Thoracic aorta (tissue), 2 donors: ENCODE results near the gene TEAD1. TPM values are rescaled to one million over a fixed set of nuclear protein-coding genes. Genes with fewer than 3 reads are reported as not detected.
A peak's percentile ranks its signal among the peaks of the same experiment; 100 is the strongest.

Experiments used
- ATAC-seq: fragments of 150-250 bp; one replicate; pipeline ENCODE4 v1.8.0; 2017; ENCODE audit warnings: low read depth; ENCODE audit not compliant: insufficient number of reproducible peaks, low FRiP score
- DNase-seq: peaks from one replicate; pipeline ENCODE4 v3.0.0-alpha.2; 2020; ENCODE audit warnings: low spot score
- H3K27ac ChIP-seq, 2 donors: fragments of 200-600 bp; sonication (generic); 1 replicate in 1 of 2; 2 replicates in 1 of 2; pipeline ENCODE4 v1.5.1; 2016; ENCODE audit warnings: mild to moderate bottlenecking in 2 of 2, moderate library complexity in 2 of 2
- H3K27me3 ChIP-seq: fragments of 200-600 bp; sonication (generic); replicated peaks from 2 replicates; pipeline ENCODE4 v1.6.0; 2016; ENCODE audit warnings: mild to moderate bottlenecking; ENCODE audit not compliant: insufficient read depth
- H3K36me3 ChIP-seq: fragments of 200-600 bp; sonication (generic); one replicate; pipeline ENCODE4 v1.5.1; 2016
- H3K4me1 ChIP-seq, 2 donors: fragments of 200-600 bp; sonication (generic); 1 replicate in 1 of 2; 2 replicates in 1 of 2; pipeline versions ENCODE4 v1.5.1 to v1.6.0; 2016; ENCODE audit warnings: low read depth in 2 of 2, mild to moderate bottlenecking in 1 of 2; ENCODE audit not compliant: control insufficient read depth in 1 of 2
- H3K4me3 ChIP-seq: fragments of 200-600 bp; sonication (generic); 2 replicates; pipeline ENCODE4 v1.5.1; 2016; ENCODE audit warnings: mild to moderate bottlenecking
- H3K9me3 ChIP-seq: fragments of 200-600 bp; sonication (generic); 2 replicates; pipeline ENCODE4 v1.5.1; 2016
- total RNA-seq, 2 donors: library from RNA; depleted of rRNA; stranded (reverse); fragments of >200 nt; gene quantifications; one replicate each; pipeline versions ENCODE4 v1.1.0 to v1.2.3, GENCODE V29; 2016
- TF ChIP-seq, protein P1 (sequence below): fragments of 200-600 bp; sonication (generic); IDR thresholded peaks from one replicate; pipeline ENCODE4 v1.5.1; 2019; ENCODE audit warnings: antibody characterized with exemption

The TEAD1 gene
- total RNA-seq, 2 donors from 2014 or later: 57.3 to 164 TPM

DNA sequence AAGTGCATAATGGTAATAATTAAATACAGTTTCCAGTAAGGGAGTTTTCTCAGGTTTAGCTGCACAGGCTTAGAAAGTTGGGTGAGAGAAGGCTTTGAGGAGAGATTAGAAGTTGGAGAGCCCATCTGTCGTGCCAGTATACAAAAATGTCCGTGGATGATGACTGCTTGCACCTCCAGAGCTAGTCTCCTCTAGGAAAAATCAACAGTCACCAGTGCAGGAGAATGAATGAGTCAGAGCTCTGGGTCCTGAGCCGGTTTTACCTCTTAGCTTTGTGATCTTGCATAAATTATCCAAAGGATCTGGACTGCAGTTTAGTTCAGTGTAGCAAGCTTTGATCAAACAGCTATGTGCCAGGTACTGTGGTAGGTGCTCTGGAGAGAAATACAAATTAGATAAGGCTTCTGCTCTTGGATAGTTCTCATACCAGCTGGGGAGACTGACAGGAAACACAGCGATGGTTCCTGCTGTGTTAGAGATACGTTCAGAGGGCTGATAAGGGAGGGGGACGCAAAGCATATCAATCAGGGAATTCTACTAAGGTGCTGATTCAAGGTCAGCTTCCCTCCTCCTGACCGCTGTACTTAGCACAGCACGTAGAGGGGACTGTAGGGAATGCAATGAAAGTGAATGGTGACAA lies 125.9 kb downstream of the TEAD1 start:
- no peak for ATAC-seq
- TF ChIP-seq, protein P1, sequence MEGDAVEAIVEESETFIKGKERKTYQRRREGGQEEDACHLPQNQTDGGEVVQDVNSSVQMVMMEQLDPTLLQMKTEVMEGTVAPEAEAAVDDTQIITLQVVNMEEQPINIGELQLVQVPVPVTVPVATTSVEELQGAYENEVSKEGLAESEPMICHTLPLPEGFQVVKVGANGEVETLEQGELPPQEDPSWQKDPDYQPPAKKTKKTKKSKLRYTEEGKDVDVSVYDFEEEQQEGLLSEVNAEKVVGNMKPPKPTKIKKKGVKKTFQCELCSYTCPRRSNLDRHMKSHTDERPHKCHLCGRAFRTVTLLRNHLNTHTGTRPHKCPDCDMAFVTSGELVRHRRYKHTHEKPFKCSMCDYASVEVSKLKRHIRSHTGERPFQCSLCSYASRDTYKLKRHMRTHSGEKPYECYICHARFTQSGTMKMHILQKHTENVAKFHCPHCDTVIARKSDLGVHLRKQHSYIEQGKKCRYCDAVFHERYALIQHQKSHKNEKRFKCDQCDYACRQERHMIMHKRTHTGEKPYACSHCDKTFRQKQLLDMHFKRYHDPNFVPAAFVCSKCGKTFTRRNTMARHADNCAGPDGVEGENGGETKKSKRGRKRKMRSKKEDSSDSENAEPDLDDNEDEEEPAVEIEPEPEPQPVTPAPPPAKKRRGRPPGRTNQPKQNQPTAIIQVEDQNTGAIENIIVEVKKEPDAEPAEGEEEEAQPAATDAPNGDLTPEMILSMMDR: no peak
- H3K4me1 ChIP-seq: peaks cover 8 to 45% of the 10 kb centered on the region in 2 donors

DNA sequence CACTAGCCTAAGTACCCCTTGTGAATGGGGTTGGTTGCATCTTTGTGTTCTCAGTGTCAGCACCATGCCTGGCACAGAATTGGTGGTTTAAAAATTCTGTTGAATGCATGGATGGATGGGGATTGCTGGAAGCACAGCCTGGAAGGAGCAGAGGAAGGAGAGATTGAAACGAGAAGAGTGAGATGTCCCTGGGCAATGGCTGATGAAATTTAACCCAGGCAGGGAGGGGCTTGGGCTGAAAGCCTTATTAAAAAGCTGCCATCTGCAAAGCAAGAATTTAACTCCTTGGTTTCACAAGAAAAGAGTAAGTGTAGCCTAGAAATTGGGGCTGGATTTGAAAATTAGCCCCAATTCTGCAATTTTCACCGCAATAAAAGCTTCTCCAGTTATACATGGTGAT lies 126.7 kb downstream of the TEAD1 start:
- Histone ChIP-seq H3K9me3 (no peaks in the 10 kb centered on the region), H3K4me3 (no peak overlapping the region), H3K27ac (no peak overlapping the region), H3K27me3 (no peaks in the 10 kb centered on the region), H3K36me3 (no peaks in the 10 kb centered on the region), H3K4me1 (peaks cover 8 to 45% of the 10 kb centered on the region in 2 donors)
- ATAC-seq (no peak), DNase-seq (no peak)
- TF ChIP-seq, protein P1: no peak

More for the DNA sequence above, 125.9 kb downstream of the TEAD1 start:
- no peak overlapping the region for H3K4me3 ChIP-seq
- no peak for DNase-seq
- no peaks in the 10 kb centered on the region for H3K36me3 ChIP-seq
- no peaks in the 10 kb centered on the region for H3K9me3 ChIP-seq
- no peaks in the 10 kb centered on the region for H3K27me3 ChIP-seq
- H3K27ac ChIP-seq: no peak overlapping the region

DNA sequence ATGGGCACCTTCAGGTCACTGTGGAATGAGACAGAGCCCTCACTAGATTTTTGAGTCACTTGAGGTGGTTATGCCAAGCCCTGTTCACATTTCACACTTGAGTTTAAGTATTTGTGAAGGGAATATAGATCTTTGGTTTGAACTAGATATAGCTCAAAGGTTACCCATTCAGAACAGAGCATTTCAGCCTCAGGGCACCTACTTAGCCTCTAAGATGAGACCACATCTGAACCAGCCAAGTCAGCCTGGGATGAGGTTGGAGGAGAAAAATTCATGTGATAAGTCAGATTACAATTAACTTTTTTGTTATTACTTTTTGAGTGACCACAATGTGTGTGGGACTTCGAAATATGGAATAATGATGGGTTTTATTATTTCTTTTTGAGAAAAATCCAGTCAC lies 127.8 kb downstream of the TEAD1 start:
- no peak overlapping the region for H3K27ac ChIP-seq
- H3K36me3 ChIP-seq: no peaks in the 10 kb centered on the region
- no peaks in the 10 kb centered on the region for H3K9me3 ChIP-seq
- TF ChIP-seq, protein P1: no peak
- DNase-seq (no peak), ATAC-seq (no peak)
- peaks cover 8 to 45% of the 10 kb centered on the region in 2 donors for H3K4me1 ChIP-seq
- H3K27me3 ChIP-seq: no peaks in the 10 kb centered on the region
- H3K4me3 ChIP-seq: no peak overlapping the region

DNA sequence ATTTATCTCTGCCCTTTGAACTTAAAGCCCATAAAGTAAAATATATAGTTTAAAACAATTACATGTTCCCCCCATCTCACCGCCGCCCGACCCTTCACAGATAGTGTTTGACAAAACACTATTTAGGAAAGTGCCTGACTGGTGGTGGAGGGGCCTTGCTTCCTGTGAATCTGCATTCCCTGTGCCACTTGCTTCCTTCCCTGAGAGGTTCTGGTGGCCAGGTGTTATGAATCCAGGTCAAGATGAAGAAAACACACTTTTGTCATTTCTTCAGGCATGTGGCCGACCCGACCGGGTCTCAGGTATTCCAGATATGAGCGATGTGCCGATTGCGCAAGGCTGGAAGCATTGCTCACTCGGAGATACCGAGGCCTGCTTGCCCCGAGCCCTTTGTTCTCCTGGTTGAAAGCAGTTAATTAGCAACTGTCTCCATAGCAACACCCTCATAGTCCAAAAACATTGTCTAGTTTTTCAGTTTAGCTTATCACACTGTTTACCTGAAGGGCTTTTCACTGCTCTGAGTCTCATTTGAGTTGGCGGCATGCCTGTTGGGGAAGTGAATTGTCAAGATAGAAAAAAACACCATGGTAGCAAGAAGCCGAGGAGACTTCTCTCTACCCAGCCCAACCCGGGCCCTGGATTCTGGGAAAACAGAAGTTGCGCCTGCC lies 128.3 kb downstream of the TEAD1 start:
- Histone ChIP-seq H3K36me3 (no peaks in the 10 kb centered on the region), H3K27me3 (no peaks in the 10 kb centered on the region), H3K27ac (no peak overlapping the region), H3K9me3 (no peaks in the 10 kb centered on the region), H3K4me3 (no peak overlapping the region), H3K4me1 (peaks cover 8 to 45% of the 10 kb centered on the region in 2 donors)
- DNase-seq: no peak
- TF ChIP-seq, protein P1: no peak
- ATAC-seq: peak; percentile 33

DNA sequence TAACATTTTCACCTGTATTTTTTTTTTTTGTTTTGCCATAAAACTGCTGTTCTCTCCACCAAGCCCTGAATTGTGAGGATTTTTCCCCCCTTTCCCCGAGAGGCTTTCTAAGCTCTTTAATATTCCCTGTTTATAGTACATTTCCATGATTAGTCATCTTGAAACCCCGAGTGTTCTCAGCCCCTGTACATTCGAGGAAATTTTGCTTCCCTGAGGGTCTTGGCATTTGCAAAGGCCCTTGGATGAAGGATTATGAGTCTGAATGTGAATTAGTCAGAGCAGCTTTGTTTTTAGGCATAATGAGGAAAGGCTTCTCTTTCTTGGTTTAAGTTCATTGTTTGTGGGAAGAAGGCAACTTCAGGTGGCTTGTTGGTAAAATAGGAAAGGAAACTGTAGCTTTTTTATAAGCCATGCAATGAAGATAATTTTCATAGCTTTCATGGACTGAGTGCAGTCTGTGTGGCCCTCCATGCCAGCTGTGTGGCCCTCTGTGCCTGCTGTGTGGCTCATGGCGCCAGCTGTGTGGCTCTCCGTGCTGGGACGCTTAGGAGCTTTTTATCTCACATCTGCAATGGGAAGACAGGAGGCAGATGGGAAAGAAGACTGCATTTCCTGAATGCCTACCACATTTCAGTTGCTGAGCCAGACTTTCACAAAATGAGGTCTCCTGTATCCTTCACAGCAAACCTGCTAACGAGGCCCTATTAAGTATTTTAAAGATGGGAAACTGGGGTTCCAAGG lies 129.0 kb downstream of the TEAD1 start:
- Histone ChIP-seq H3K27ac (no peak overlapping the region), H3K27me3 (no peaks in the 10 kb centered on the region), H3K4me1 (peaks cover 8 to 44% of the 10 kb centered on the region in 2 donors), H3K9me3 (no peaks in the 10 kb centered on the region), H3K4me3 (no peak overlapping the region), H3K36me3 (no peaks in the 10 kb centered on the region)
- no peak for ATAC-seq
- DNase-seq: no peak
- TF ChIP-seq, protein P1: no peak
